Cardiac septum (tissue), 1 donor: ENCODE data around the gene ADORA2A. TPM values are rescaled to one million over a fixed set of nuclear protein-coding genes. Genes with fewer than 3 reads are reported as not detected.

Experiments used
- DNase-seq: peaks from one replicate; pipeline ENCODE4 v3.0.0-alpha.2; 2020; ENCODE audit warnings: low spot score
- intact Hi-C: fragments of 100-400 bp; cut with DNase I; formaldehyde crosslinking; loops from one replicate; pipeline ENCODE4 v1.14.0; 2022
- total RNA-seq: library from RNA; stranded (reverse); fragmentation: NEBNext Ultra II Directional; extraction: Animal tissue kit (Norgen Biotek cat#: 25700); gene quantifications from one replicate; pipeline ENCODE4 v1.2.1, GENCODE V29; 2021
- donor health status: DM: no; HTN: no; CAD: no.

The ADORA2A gene
- total RNA-seq, 1 donor from 2014 or later, result 5.3 TPM

DNA sequence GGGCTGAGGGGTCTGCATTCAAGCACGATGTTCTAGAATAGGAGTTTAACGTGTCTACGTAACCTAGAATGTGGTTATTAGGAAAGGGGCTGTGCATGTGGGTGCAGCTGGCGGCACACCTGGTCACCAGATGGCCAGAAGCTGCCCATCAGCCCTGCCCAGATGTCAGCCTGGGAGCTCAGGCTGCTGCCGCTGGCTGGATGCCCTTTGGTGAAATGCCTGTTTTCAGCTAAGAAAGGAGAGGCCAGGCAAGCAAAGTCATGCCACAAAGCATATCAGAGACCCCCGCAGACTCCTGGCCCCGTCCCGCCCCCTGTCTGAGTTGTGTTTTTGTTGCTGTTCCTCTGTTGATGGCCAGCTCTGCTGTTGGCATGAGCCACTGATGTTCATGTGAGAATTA lies 11.3 kb upstream of the ADORA2A start:
- DNase-seq, result no peak
- intact Hi-C loops, result no loop called here

GRCh38 chr22:24416611-24417010 lies 10.8 kb upstream of the ADORA2A start:
- intact Hi-C loops, result no loop called here
- no peak for DNase-seq

GRCh38 chr22:24417200-24417599 lies 10.2 kb upstream of the ADORA2A start:
- no peak for DNase-seq

GRCh38 chr22:24417901-24418641 lies 9.3 kb upstream of the ADORA2A start:
- no peak for DNase-seq

More at GRCh38 chr22:24417200-24417599, 10.2 kb upstream of the ADORA2A start:
- intact Hi-C loops, result no loop called here

GRCh38 chr22:24418786-24419474 lies 8.5 kb upstream of the ADORA2A start:
- intact Hi-C loops, result no loop called here
- no peak for DNase-seq

More at GRCh38 chr22:24417901-24418641, 9.3 kb upstream of the ADORA2A start:
- intact Hi-C loops, result no loop called here

- intact Hi-C loops, result no loop called here
- DNase-seq, result no peak
Measured at GRCh38 chr22:24419475-24419850, 7.9 kb upstream of the ADORA2A start.

- DNase-seq, result no peak
- intact Hi-C loops, result loop anchor here (5.0 kb wide), 4 partner anchors 67 to 107 kb away; no protein-coding TSS in a partner anchor
Measured at GRCh38 chr22:24420072-24420976, 7.1 kb upstream of the ADORA2A start.

- intact Hi-C loops, result loop anchor here (5.0 kb wide), 4 partner anchors 66 to 106 kb away; no protein-coding TSS in a partner anchor
- DNase-seq, result no peak
Measured at GRCh38 chr22:24420977-24421343, 6.4 kb upstream of the ADORA2A start.

- DNase-seq, result no peak
- intact Hi-C loops, result loop anchor here (5.0 kb wide), 4 partner anchors 66 to 106 kb away; no protein-coding TSS in a partner anchor
Measured at GRCh38 chr22:24421428-24421931, 5.9 kb upstream of the ADORA2A start.

DNA sequence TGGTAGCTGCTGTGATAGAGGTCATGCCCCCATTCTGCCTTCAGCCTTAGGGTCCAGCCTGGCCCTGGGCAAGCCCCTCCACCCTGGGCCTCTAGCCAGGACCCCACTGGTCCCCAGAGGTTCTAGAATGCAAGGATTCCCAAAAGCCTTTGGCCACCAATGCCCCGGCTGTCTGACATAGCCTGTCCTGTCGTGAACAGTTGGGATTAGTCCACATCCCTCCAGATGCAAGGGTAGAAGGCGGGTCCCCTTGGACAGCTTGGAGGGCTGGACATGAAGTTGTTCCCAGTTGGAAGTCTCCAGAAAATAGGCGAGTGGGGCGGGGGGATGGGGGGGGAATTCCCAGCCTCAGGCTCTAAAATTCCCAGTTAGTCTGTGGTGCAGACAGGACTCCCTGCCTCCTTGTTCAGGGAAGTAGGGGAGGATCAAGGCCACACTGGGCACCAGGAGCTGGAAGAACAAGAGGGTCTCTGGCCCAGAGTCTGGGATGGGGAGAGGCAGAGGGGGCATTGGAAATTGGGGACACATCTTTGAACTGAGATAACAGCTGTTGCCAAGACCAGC lies 5.2 kb upstream of the ADORA2A start:
- DNase-seq, result no peak
- intact Hi-C loops, result loop anchor here (5.0 kb wide), 4 partner anchors 65 to 105 kb away; no protein-coding TSS in a partner anchor

DNA sequence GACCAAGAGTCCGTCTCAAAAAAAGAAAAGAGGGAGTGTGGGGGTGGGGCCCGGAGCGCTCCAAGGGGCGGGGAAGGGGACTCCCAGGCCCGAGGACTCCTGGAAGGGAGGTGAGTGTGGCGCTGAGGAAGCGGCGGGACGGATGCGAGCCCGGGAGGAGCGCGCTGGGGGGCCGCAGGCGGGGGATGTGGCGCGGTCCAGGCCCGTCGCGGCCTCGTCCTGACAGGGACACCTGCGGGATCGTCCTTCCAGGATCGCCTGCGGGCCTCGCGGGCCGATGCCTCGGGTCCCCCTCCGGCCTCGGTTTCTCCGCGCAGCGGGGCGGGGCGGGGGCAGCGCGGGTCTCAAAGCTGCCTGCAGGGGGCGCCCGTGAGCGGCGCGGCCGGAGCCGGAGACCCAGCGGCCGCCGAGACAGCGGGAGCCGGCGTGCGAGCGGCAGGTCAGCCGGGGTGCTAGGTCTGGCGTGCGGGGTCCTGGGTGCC lies 3.8 kb upstream of the ADORA2A start:
- intact Hi-C loops, result loop anchor here (5.0 kb wide), 4 partner anchors 64 to 104 kb away; no protein-coding TSS in a partner anchor
- DNase-seq, result peak; percentile 92

DNA sequence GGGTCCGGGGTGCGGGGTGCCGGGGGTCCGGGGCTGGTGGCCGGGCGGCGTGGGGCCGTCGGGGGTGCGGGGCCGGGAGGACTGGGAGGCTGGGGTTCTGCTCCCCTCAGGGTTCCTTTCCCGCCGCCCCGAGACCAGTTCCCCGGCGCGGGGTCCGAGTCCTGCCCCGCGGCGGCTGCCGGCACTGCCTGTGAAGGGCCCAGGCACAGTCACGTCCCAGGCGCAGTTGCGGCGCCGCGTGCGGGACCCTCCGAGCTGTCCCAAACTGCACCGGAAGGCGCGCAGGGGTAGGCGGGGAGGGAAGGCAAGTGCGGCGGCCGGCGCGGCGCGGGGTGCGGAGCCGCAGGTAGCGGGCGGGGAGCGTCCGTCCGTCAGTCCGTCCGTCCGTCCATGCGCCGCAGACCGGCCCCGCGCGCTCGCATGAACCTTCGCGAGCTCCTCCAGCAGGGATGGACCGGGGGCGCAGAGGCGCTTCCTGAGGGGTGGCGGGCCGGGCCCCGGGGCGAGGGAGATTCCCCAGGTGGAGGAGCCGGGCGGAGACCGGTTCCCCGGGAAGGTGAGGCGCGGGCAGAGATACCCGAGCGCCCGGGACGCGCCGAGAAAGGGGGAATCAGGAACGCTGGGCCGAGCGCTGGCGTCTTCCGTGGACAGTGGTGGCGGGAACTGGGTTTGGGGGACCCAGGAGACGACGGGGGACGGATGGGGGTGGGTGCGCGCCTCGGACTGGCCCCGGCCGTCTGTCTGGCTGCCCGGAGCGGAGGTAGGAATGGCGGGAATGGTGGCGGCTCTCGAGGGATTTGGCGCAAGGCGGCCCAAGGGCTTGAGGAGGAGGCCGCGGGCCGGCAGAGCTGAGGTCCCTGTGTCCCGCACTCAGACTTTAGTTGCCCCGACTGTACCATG lies 3.1 kb upstream of the ADORA2A start:
- no peak for DNase-seq
- intact Hi-C loops, result loop anchor here (5.0 kb wide), 4 partner anchors 63 to 103 kb away; no protein-coding TSS in a partner anchor

DNA sequence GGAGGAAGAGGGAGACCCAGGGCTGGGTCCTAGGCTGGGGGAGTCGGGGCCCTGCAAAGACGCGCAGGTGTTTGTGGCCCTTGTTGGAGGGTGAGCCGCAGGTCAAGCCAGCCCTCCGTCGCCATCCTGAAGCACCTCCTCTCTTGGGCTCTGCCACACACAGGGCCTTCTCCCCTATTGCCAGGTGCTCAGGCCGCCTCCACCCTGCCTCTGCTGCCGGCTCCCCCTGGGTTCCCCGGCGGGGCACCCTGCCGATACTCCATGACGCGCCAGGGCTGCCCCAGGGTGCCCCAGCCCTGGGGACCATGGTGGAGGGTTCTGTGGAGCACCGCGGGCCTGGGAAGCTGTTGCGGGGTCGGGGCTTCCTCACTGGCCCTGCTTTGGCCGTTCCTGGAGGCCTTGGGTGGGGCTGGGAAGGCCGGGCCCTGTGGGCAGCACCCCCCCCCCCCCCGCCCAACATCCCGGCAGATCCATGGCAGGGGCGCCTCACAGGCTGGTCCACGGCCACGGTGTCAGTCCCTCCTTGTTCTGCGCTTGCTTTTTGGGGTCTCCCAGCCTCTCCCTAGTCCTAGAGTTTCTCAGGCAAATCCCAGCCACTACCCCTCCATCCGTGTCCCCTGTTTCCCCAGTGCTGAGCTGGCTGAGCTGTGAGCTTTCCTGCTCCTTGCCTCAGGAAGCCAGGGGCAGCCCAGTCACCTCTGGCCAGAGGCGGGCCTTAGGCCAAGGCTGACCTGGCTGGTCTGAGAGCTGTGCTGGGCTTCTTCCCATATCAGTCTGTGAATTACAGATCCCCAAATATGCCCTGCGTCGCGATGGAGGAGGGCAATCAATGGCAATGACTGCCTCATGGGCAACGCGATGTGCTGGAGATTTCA lies 2.3 kb upstream of the ADORA2A start:
- DNase-seq, result no peak

DNA sequence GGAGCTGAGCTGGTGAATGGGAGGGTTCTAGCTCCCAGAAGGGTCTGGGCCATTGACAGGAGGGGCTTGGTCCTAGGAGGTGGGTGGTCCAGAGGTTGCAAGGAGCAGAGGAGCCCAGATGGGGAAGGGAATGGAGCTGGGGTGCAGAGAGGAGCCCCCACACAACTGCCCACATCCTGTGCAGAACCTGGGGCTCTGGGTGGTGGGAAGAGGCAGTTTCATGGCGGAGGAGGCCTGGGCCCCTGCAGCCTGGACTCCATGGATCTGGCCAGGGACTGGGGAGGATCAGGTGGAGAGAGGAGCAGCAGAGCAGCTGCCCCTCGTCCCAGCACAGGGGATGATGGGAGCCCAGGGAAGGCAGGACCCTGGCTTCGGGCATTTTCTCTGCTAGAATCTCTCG lies 963 bp upstream of the ADORA2A start:
- DNase-seq, result no peak
- intact Hi-C loops, result no loop called here

More for the DNA sequence above, 2.3 kb upstream of the ADORA2A start:
- intact Hi-C loops, result loop anchor here (5.0 kb wide), 4 partner anchors 62 to 103 kb away; no protein-coding TSS in a partner anchor

DNA sequence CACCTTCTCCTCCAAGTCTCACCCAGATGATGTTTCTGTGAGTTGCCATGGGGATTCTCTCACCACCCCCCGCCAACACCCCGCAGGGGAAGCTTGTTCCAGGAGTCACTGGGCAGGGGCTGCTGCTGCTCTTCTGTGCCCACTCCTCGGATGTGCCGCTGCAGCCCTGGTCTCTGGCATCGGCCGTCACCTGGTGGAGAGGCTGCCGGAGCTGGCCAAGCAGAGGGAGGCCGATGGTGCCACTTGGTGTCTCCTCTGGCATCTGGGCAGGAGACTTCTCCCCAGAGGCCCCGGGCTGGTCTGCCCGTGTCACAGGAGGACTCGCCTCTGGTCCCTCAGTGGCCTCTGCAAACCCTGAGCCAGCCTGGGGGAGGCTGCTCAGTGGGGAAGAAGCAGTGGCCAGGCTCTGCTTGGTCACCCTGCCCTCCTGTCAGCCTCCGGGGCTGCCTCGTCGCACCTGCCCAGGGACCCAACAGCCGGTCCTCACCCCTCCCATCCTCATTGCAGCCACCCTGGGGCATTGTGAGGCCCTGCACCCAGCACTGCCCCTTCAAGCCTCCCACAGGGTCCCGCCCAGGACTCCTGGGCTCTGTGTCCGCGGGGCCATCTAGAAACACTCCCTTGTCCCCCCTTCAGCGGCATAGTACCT lies 424 bp upstream of the ADORA2A start:
- no peak for DNase-seq
- intact Hi-C loops, result no loop called here

- no peak for DNase-seq
- intact Hi-C loops, result no loop called here
Measured at GRCh38 chr22:24428751-24429410, 1.5 kb downstream of the ADORA2A start.
